GM12878 (cell line): ENCODE data around the gene RADIL. TPM values are rescaled to one million over a fixed set of nuclear protein-coding genes. Genes with fewer than 3 reads are reported as not detected.

ENCODE experiments used
- ATAC-seq: fragments of 200-7000 bp; cut with Tn5 transposase; 3 replicates; pipeline ENCODE4 v1.9.1; 2020; ENCODE audit warnings: mild to moderate bottlenecking, moderate library complexity
- BruUV-seq: library from RNA; stranded (reverse); fragments of 400-500 nt; replicated peaks from 2 replicates; lab custom pipeline; 2021; lab: Mats Ljungman, UMichigan
- CTCF ChIA-PET: fragments of 300-600 bp; sonication (Branson Sonifier 250); formaldehyde crosslinking; extraction: SDS; loops from one replicate; lab custom pipeline; 2021; ENCODE audit warnings: inconsistent platforms; lab: Yijun Ruan, JAX
- POLR2A ChIA-PET: fragments of 350-600 bp; formaldehyde crosslinking; extraction: SDS; loops from one replicate; lab custom pipeline; 2021; ENCODE audit warnings: inconsistent platforms; lab: Charles Lee
- RAD21 ChIA-PET: fragments of 300-600 bp; sonication (Branson Sonifier 250); formaldehyde crosslinking; loops from one replicate; lab custom pipeline; 2023; ENCODE audit warnings: antibody characterized with exemption; ENCODE audit not compliant: unreplicated experiment; lab: Charles Lee
- SMC1A ChIA-PET: fragments of 300-600 bp; sonication (Branson Sonifier 250); formaldehyde crosslinking; loops from one replicate; lab custom pipeline; 2023; ENCODE audit not compliant: unreplicated experiment, uncharacterized antibody; lab: Charles Lee
- DNase-seq: peaks from one replicate; pipeline ENCODE4 v3.0.0-alpha.2; 2011; ENCODE audit warnings: low read depth, low spot score
- FAIRE-seq: peaks from 3 replicates; lab custom pipeline; 2011; peaks lifted over from hg19 to GRCh38; lab: Jason Lieb, UNC
- H2AFZ ChIP-seq: 2 replicates; pipeline ENCODE4 v1.6.0; 2011; ENCODE audit warnings: low read depth, low read length, control low read depth; ENCODE audit not compliant: control insufficient read depth
- H3K27ac ChIP-seq: 2 replicates; pipeline ENCODE4 v1.5.1; 2011; ENCODE audit warnings: control low read depth; ENCODE audit not compliant: control insufficient read depth, insufficient read depth
- H3K27me3 ChIP-seq, 2 experiments: replicated peaks in 1 of 2; 2 replicates each; pipeline versions ENCODE4 v1.6.0 to v1.6.1; 2011; ENCODE audit warnings: low read length in 1 of 2; ENCODE audit not compliant: control insufficient read depth in 2 of 2, insufficient read depth in 2 of 2
- H3K36me3 ChIP-seq, 2 experiments: 2 replicates each; pipeline ENCODE4 v1.5.1; 2011; ENCODE audit warnings: low read length in 1 of 2; ENCODE audit not compliant: control insufficient read depth in 2 of 2, insufficient read depth in 2 of 2
- H3K4me1 ChIP-seq: 2 replicates; pipeline ENCODE4 v1.6.1; 2011; ENCODE audit warnings: mild to moderate bottlenecking, low read length, moderate library complexity, mixed read lengths; ENCODE audit not compliant: control insufficient read depth, insufficient read depth
- H3K4me2 ChIP-seq: 2 replicates; pipeline ENCODE4 v1.6.0; 2011; ENCODE audit warnings: control low read depth; ENCODE audit not compliant: control insufficient read depth, insufficient read depth
- H3K4me3 ChIP-seq: fragments of 200-600 bp; sonication (generic); 2 replicates; pipeline ENCODE4 v1.5.1; 2016
- H3K79me2 ChIP-seq: 2 replicates; pipeline ENCODE4 v1.6.0; 2011; ENCODE audit warnings: low read length; ENCODE audit not compliant: control insufficient read depth, insufficient read depth
- H3K9ac ChIP-seq: 2 replicates; pipeline ENCODE4 v1.8.0; 2011; ENCODE audit warnings: low read length, control low read depth, mixed read lengths; ENCODE audit not compliant: control insufficient read depth, insufficient read depth
- H3K9me3 ChIP-seq: replicated peaks from 3 replicates; pipeline ENCODE4 v1.5.1; 2011; ENCODE audit warnings: mild to moderate bottlenecking, low read length; ENCODE audit not compliant: control insufficient read depth, insufficient read depth
- H4K20me1 ChIP-seq: 2 replicates; pipeline ENCODE4 v1.6.0; 2011; ENCODE audit not compliant: control insufficient read depth, insufficient read depth
- DPF2 ChIP-seq: fragments of 450-650 bp; IDR thresholded peaks from 2 replicates; pipeline ENCODE4 v1.6.1; 2017; ENCODE audit warnings: mild to moderate bottlenecking
- IKZF2 ChIP-seq, 2 experiments: fragments of 450-650 bp; IDR thresholded peaks; 2 replicates each; pipeline ENCODE4 v1.6.1; 2017; ENCODE audit warnings: mild to moderate bottlenecking in 2 of 2, moderate library complexity in 2 of 2
- KLF5 ChIP-seq: fragments of 450-650 bp; IDR thresholded peaks from 2 replicates; pipeline ENCODE4 v1.6.1; 2014; ENCODE audit warnings: mild to moderate bottlenecking; ENCODE audit not compliant: partially characterized antibody
- LARP7 ChIP-seq: fragments of 450-650 bp; IDR thresholded peaks from 2 replicates; pipeline ENCODE4 v1.6.1; 2017; ENCODE audit warnings: mild to moderate bottlenecking
- MXI1 ChIP-seq: fragments of 150-350 bp; IDR thresholded peaks from 2 replicates; pipeline ENCODE4 v1.6.1; 2011; ENCODE audit warnings: low read depth, mild to moderate bottlenecking, inconsistent platforms, low read length, improper control_type of control experiment
- MYB ChIP-seq: fragments of 150-350 bp; IDR thresholded peaks from 2 replicates; pipeline ENCODE4 v1.6.1; 2014; ENCODE audit warnings: mild to moderate bottlenecking, low read depth, low read length, borderline replicate concordance
- NFIC ChIP-seq: IDR thresholded peaks from 2 replicates; pipeline ENCODE4 v1.6.1; 2012; ENCODE audit warnings: low read depth, mild to moderate bottlenecking, inconsistent platforms, low read length, moderate library complexity
- NR2C2 ChIP-seq: IDR thresholded peaks from 2 replicates; pipeline ENCODE4 v1.6.1; 2011; ENCODE audit warnings: borderline replicate concordance, low read depth; ENCODE audit not compliant: control insufficient read depth, insufficient read length
- NRF1 ChIP-seq: conservative IDR thresholded peaks from 2 replicates; pipeline ENCODE4 v1.6.1; 2011; ENCODE audit warnings: mild to moderate bottlenecking, low read depth, low read length, improper control_type of control experiment
- PKNOX1 ChIP-seq: fragments of 450-650 bp; IDR thresholded peaks from 2 replicates; pipeline ENCODE4 v1.6.1; 2016; ENCODE audit warnings: mild to moderate bottlenecking
- PRDM15 ChIP-seq: fragments of 450-650 bp; formaldehyde crosslinking; IDR thresholded peaks from 2 replicates; pipeline ENCODE4 v1.4.0; 2020; ENCODE audit warnings: mild to moderate bottlenecking, moderate library complexity
- SMARCA5 ChIP-seq: fragments of 450-650 bp; IDR thresholded peaks from 2 replicates; pipeline ENCODE4 v1.6.1; 2017; ENCODE audit warnings: mild to moderate bottlenecking
- TCF3 ChIP-seq: IDR thresholded peaks from 2 replicates; pipeline ENCODE4 v1.6.1; 2012; ENCODE audit warnings: low read depth, mild to moderate bottlenecking, low read length, borderline replicate concordance; ENCODE audit not compliant: insufficient read depth
- ZNF217 ChIP-seq: fragments of 450-650 bp; IDR thresholded peaks from 2 replicates; pipeline ENCODE4 v1.6.1; 2017; ENCODE audit warnings: antibody characterized with exemption, mild to moderate bottlenecking
- ZZZ3 ChIP-seq: IDR thresholded peaks from 2 replicates; pipeline ENCODE4 v1.6.1; 2011; ENCODE audit warnings: low read depth; ENCODE audit not compliant: control insufficient read depth, insufficient read length
- WGBS: methylation state at CpG from one replicate; pipeline ENCODE4 v1.1.6; 2016; ENCODE audit warnings: low lambda C conversion rate; ENCODE audit not compliant: insufficient replicate concordance, insufficient coverage; ENCODE audit errors: missing lambda C conversion rate; 5-methylcytosine and 5-hydroxymethylcytosine counted together
- in situ Hi-C: fragments of 300-500 bp; cut with MboI; formaldehyde crosslinking; loops from 9 replicates; pipeline ENCODE4 v1.14.3; 2018; ENCODE audit warnings: mixed read lengths
- intact Hi-C: fragments of 100-400 bp; cut with micrococcal nuclease; formaldehyde crosslinking; loops from one replicate; pipeline ENCODE4 v1.14.2; 2022; ENCODE audit not compliant: unreplicated experiment
- polyA plus RNA-seq, 11 experiments: library from polyadenylated mRNA; depleted of rRNA in 4 of 11; unstranded in 6 of 11; stranded (reverse) in 5 of 11; fragments of >200 nt; fragmentation: Nextera tagmentation in 4 of 11; fragmentation: Illumina TruSeq in 1 of 11; extraction: Ambion mirVana in 4 of 11; extraction: Trizol in 1 of 11; gene quantifications; 1 replicate in 1 of 11; 2 replicates in 10 of 11; pipeline versions ENCODE4 v1.2.1 to v1.2.3, GENCODE V29; 2011 to 2016; ENCODE audit warnings: inconsistent platforms in 2 of 11, missing spikeins in 2 of 11, low read depth in 1 of 11
- total RNA-seq, 4 experiments: library from RNA; depleted of rRNA in 3 of 4; stranded (reverse); fragments of >200 nt in 3 of 4; fragmentation: Illumina TruSeq in 1 of 4; extraction: Trizol in 1 of 4; gene quantifications; 2 replicates each; pipeline versions ENCODE4 v1.2.1 to v1.2.3, GENCODE V29; 2013 to 2021
- TF ChIP-seq, protein P1 (sequence below): IDR thresholded peaks from 2 replicates; pipeline ENCODE4 v1.6.1; 2011; ENCODE audit warnings: low read depth, mild to moderate bottlenecking, low read length, moderate library complexity, borderline replicate concordance; ENCODE audit errors: extremely low read depth
- TF ChIP-seq, protein P2 (sequence below): IDR thresholded peaks from 2 replicates; pipeline ENCODE4 v1.6.1; 2011; ENCODE audit warnings: low read depth, low read length, improper control_type of control experiment, borderline replicate concordance

The RADIL gene
- total and polyA plus RNA-seq, 10 of the 15 experiments (the other 5 are each of a cell fraction or from before 2014, with no cell fraction given) = 0.05 to 0.06 TPM; not detected in 8

GRCh38 chr7:4833176-4833575, 50.3 kb downstream of the RADIL start:
- ATAC-seq = no peak
- no peaks in the 10 kb centered on the region for H4K20me1 ChIP-seq
- ChIA-PET SMC1A (no interaction called here), POLR2A (no interaction called here), CTCF (no interaction called here), RAD21 (no interaction called here)
- no peaks in the 10 kb centered on the region for H3K9me3 ChIP-seq
- FAIRE-seq = no peak
- in situ Hi-C loops = loop anchor here (5.0 kb wide), 1 partner anchor 254 kb away; no protein-coding TSS in a partner anchor
- intact Hi-C loops = no loop called here
- DNase-seq = no peak
- no peak overlapping the region for H3K4me2 ChIP-seq
- no peak overlapping the region for H3K4me3 ChIP-seq
- H3K27me3 ChIP-seq = no peaks in the 10 kb centered on the region; a peak in 1 of 4 replicates
- no peaks in the 10 kb centered on the region for H3K4me1 ChIP-seq
- 29% methylated on average over 13 of the region's 17 CpGs for WGBS
- H3K27ac ChIP-seq = no peak overlapping the region
- no peaks in the 10 kb centered on the region for H3K36me3 ChIP-seq
- H3K79me2 ChIP-seq = no peaks in the 10 kb centered on the region
- H2AFZ ChIP-seq = no peak overlapping the region
- no TSS peak for BruUV-seq
- no peak overlapping the region for H3K9ac ChIP-seq
- TF ChIP-seq NFIC (no peak), PKNOX1 (no peak), NR2C2 (no peak), LARP7 (no peak), SMARCA5 (no peak), MXI1 (no peak), DPF2 (no peak), ZNF217 (no peak), MYB (no peak), KLF5 (no peak), TCF3 (no peak), ZZZ3 (no peak), NRF1 (no peak), IKZF2 (IDR thresholded peaks at IDR 0.05) (no peak), PRDM15 (no peak)
- TF ChIP-seq, protein P1, sequence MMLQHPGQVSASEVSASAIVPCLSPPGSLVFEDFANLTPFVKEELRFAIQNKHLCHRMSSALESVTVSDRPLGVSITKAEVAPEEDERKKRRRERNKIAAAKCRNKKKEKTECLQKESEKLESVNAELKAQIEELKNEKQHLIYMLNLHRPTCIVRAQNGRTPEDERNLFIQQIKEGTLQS = no peak
- TF ChIP-seq, protein P2, sequence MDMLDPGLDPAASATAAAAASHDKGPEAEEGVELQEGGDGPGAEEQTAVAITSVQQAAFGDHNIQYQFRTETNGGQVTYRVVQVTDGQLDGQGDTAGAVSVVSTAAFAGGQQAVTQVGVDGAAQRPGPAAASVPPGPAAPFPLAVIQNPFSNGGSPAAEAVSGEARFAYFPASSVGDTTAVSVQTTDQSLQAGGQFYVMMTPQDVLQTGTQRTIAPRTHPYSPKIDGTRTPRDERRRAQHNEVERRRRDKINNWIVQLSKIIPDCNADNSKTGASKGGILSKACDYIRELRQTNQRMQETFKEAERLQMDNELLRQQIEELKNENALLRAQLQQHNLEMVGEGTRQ = no peak
